ENCODE measurements around the gene PAK5.

- TF ChIP-seq CTCF (IDR thresholded peaks at IDR 0.05) (no peak), POLR2A (IDR thresholded peaks at IDR 0.05) (no peak)
Observed at GRCh38 chr20:9867196-9867980, 28.5 kb upstream of the PAK5 start.
